Endothelial cell of umbilical vein (primary cell): ENCODE results near the gene LGMN.

Source experiments
- CTCF ChIP-seq, 2 donors: IDR thresholded peaks; 1 replicate in 1 of 2; 2 replicates in 1 of 2; pipeline ENCODE4 v1.5.1; 2011; ENCODE audit warnings: low read length in 2 of 2, mild to moderate bottlenecking in 2 of 2, moderate library complexity in 2 of 2, control low read depth in 1 of 2, inconsistent platforms in 1 of 2, low read depth in 1 of 2; ENCODE audit not compliant: insufficient read depth in 1 of 2; ENCODE audit errors: extremely low read depth in 1 of 2
- JUN ChIP-seq: IDR thresholded peaks from 2 replicates; pipeline ENCODE4 v1.6.1; 2011; ENCODE audit warnings: borderline replicate concordance, low read depth; ENCODE audit not compliant: insufficient read length, insufficient read depth
- MAX ChIP-seq: IDR thresholded peaks from 2 replicates; pipeline ENCODE4 v1.6.1; 2011; ENCODE audit not compliant: insufficient read depth, insufficient read length
- POLR2A ChIP-seq: IDR thresholded peaks from 2 replicates; pipeline ENCODE4 v1.6.1; 2012; ENCODE audit warnings: low read depth, mild to moderate bottlenecking, control low read depth, low read length

GRCh38 chr14:92658684-92659083 lies 89.7 kb downstream of the LGMN start:
- TF ChIP-seq CTCF (IDR thresholded peaks at IDR 0.05; ENCODE audit: extremely low read depth in 1 of 2, insufficient read depth in 1 of 2, low read depth in 1 of 2, low read length in 2 of 2) (no peak), POLR2A (no peak), MAX (no peak), JUN (no peak)
